Measurements from ENCODE around the gene SMAD3.
A peak's percentile ranks its signal among the peaks of the same experiment; 100 is the strongest.

The SMAD3 gene

GRCh38 chr15:67227431-67227830, 162.0 kb downstream of the SMAD3 start:
- H3K9me3 Mint-ChIP-seq (ENCODE audit: low read depth): no peaks in the 10 kb centered on the region
- peaks cover 22% of the 10 kb centered on the region for H3K36me3 Mint-ChIP-seq
- H3K4me3 Mint-ChIP-seq: no peak overlapping the region
- no peak overlapping the region for H3K27ac Mint-ChIP-seq
- peaks cover 8% of the 10 kb centered on the region for H3K4me1 Mint-ChIP-seq (ENCODE audit: low read depth)
- no peaks in the 10 kb centered on the region for H3K27me3 Mint-ChIP-seq

DNA sequence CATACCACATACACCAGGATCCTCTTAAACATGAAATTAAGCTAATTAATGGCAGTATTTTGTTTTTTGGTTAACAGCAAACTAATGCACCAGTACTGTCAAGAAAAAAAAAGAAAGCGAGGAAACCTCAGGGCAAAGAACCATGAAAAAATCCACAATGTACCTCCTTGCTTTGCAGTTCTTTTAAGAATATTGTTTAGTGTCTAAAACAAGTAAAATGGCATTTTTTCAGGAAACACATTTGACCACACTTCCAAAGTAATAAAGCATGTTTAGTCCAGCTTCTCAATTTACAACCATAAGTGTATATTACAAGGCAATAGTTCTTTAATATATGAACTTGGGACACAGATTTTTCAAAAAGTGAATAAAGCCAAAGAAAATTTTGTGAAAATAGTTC, 162.4 kb downstream of the SMAD3 start:
- H3K27ac Mint-ChIP-seq: no peak overlapping the region
- no peaks in the 10 kb centered on the region for H3K27me3 Mint-ChIP-seq
- H3K9me3 Mint-ChIP-seq (ENCODE audit: low read depth): no peaks in the 10 kb centered on the region
- peaks cover 24% of the 10 kb centered on the region for H3K36me3 Mint-ChIP-seq
- no peak overlapping the region for H3K4me3 Mint-ChIP-seq
- H3K4me1 Mint-ChIP-seq (ENCODE audit: low read depth): peaks cover 8% of the 10 kb centered on the region

DNA sequence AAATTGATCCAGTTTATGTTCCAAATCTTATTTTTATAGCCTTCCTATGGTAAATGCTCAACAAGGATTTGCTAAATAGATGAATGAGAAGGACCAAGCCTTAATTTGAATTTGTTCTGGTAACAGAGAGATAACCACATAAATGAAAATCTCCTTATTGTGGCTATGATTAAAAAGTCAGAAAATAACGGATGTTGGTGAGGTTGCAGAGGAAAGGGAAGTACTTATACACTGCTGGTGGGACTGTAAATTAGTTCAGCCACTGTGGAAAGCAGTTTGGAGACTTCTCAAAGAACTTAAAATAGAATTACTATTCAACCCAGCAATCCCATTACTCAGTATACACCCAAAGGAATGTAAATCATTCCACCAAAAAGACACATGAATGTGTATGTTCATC, 162.9 kb downstream of the SMAD3 start:
- H3K27ac Mint-ChIP-seq: no peak overlapping the region
- no peaks in the 10 kb centered on the region for H3K27me3 Mint-ChIP-seq
- no peaks in the 10 kb centered on the region for H3K9me3 Mint-ChIP-seq (ENCODE audit: low read depth)
- peaks cover 8% of the 10 kb centered on the region for H3K4me1 Mint-ChIP-seq (ENCODE audit: low read depth)
- H3K36me3 Mint-ChIP-seq: peaks cover 28% of the 10 kb centered on the region
- H3K4me3 Mint-ChIP-seq: no peak overlapping the region

DNA sequence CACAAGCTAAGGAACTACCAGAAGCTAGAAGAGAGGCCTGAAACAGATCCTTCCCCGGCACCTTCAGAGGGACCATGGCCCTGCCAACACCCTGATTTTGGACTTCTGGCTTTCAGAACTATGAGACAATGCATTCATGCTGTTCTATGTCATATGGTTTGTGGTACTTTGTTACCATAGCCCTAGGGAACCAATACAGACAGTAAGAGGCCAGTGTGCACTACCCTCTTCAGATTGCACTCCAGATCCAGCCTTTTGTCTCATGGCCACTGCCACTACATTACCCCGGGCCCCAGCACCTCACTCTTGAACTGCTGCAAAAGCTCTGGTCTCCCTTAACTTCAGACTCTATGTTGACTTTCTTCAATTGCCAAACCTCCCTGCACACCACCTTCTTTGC, 165.1 kb downstream of the SMAD3 start:
- Mint-ChIP-seq H3K4me1 (ENCODE audit: low read depth) (peaks cover 8% of the 10 kb centered on the region), H3K27ac (no peak overlapping the region), H3K27me3 (no peaks in the 10 kb centered on the region), H3K4me3 (no peak overlapping the region), H3K36me3 (peaks cover 38% of the 10 kb centered on the region), H3K9me3 (ENCODE audit: low read depth) (no peaks in the 10 kb centered on the region)

- no peaks in the 10 kb centered on the region for H3K27me3 Mint-ChIP-seq
- H3K36me3 Mint-ChIP-seq: peaks cover 36% of the 10 kb centered on the region
- H3K4me1 Mint-ChIP-seq (ENCODE audit: low read depth): peaks cover 12% of the 10 kb centered on the region
- H3K9me3 Mint-ChIP-seq (ENCODE audit: low read depth): no peaks in the 10 kb centered on the region
- no peak overlapping the region for H3K4me3 Mint-ChIP-seq
- no peak overlapping the region for H3K27ac Mint-ChIP-seq
These were observed 167.2 kb downstream of the SMAD3 start for GRCh38 chr15:67232591-67232990.

GRCh38 chr15:67240235-67241131, 175.1 kb downstream of the SMAD3 start:
- Mint-ChIP-seq H3K4me1 (ENCODE audit: low read depth) (peaks cover 61% of the 10 kb centered on the region), H3K9me3 (ENCODE audit: low read depth) (no peaks in the 10 kb centered on the region)

DNA sequence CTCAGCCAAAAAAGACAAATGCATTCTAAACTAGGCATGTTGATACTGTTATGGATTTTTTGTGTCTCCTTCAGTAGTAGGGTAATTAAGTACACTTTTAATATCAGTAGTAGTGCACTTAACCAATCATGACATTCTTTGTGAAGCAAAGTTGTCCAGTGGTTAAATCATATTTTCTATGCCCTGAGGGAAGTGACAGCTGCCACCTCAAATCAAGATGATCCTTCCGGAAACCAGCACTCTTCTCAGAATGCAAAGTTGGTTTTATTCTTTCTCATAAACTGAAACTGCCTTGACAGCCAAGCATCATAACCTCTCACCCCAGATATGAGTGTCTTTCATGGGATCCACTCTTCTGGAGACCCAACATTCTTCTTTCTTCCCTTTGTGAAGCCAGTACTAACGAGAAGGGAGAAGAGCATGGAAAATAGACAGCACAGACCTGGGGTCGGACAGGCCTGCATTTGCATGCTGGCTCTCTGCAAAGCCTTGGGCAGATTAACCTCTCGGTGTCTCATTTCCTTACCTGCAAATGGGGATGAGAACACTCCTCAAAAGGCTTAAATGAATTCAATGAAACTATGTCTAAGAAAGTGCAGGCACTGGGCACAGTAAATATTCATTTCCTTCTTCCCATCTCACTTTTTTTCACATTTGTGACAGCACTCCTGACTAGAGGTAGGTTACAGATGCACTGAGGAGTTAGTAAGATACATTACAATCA, 175.9 kb downstream of the SMAD3 start:
- peaks cover 64% of the 10 kb centered on the region for H3K4me1 Mint-ChIP-seq (ENCODE audit: low read depth)
- H3K4me3 Mint-ChIP-seq: peak overlapping the region; percentile 42
- H3K9me3 Mint-ChIP-seq (ENCODE audit: low read depth): no peaks in the 10 kb centered on the region
- peaks cover 16% of the 10 kb centered on the region for H3K36me3 Mint-ChIP-seq
- H3K27ac Mint-ChIP-seq: peak overlapping the region; percentile 29
- no peaks in the 10 kb centered on the region for H3K27me3 Mint-ChIP-seq

More at GRCh38 chr15:67240235-67241131, 175.1 kb downstream of the SMAD3 start:
- H3K36me3 Mint-ChIP-seq: peaks cover 12% of the 10 kb centered on the region
- no peaks in the 10 kb centered on the region for H3K27me3 Mint-ChIP-seq
- peak overlapping the region; percentile 29 for H3K27ac Mint-ChIP-seq
- peak overlapping the region; percentile 42 for H3K4me3 Mint-ChIP-seq

DNA sequence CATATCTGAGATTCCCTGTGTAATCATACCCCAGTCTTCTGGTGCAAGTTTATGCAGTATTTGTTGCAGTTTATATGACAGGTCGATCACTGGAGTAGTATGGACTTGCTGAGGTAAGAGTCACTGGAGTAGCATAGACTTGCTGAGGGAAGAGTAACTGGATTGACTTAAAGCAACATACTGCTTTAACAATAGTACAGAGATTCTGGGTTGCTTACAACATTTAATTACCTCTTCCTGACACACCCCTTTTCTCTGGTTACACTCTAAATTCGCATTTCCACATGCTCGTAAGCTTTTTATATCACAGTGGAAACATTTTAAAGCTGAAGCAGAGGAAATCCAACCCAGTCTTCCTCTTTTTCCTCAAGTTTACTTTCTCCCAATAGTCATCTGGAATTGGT, 177.3 kb downstream of the SMAD3 start:
- Mint-ChIP-seq H3K4me3 (no peak overlapping the region), H3K9me3 (ENCODE audit: low read depth) (no peaks in the 10 kb centered on the region), H3K36me3 (peaks cover 26% of the 10 kb centered on the region), H3K27ac (no peak overlapping the region), H3K27me3 (no peaks in the 10 kb centered on the region), H3K4me1 (ENCODE audit: low read depth) (peaks cover 72% of the 10 kb centered on the region)
